ENCODE data around the gene SCN10A.

SCN10A gene

GRCh38 chr3:38651153-38651789 lies 164.7 kb downstream of the SCN10A start:
- peak; percentile 63 for DNase-seq (ENCODE audit: low read depth)

GRCh38 chr3:38650248-38650951 lies 165.6 kb downstream of the SCN10A start:
- no peak for DNase-seq (ENCODE audit: low read depth)

GRCh38 chr3:38649500-38650247 lies 166.3 kb downstream of the SCN10A start, which contains the start of gene SCN5A:
TSS of gene SCN5A (minus strand) at chr3:38649687. CDS start at chr3:38633307, 16,380 bp downstream.
- peak; percentile 47 for DNase-seq (ENCODE audit: low read depth)

GRCh38 chr3:38648659-38649499 lies 167.1 kb downstream of the SCN10A start:
- DNase-seq (ENCODE audit: low read depth) = no peak

GRCh38 chr3:38648024-38648658 lies 167.9 kb downstream of the SCN10A start:
- no peak for DNase-seq (ENCODE audit: low read depth)

- DNase-seq (ENCODE audit: low read depth) = no peak
Measured at GRCh38 chr3:38647217-38647970, 168.6 kb downstream of the SCN10A start.

Data from EH (cell line).